Measurements from ENCODE around the gene TSPAN5.

DNA sequence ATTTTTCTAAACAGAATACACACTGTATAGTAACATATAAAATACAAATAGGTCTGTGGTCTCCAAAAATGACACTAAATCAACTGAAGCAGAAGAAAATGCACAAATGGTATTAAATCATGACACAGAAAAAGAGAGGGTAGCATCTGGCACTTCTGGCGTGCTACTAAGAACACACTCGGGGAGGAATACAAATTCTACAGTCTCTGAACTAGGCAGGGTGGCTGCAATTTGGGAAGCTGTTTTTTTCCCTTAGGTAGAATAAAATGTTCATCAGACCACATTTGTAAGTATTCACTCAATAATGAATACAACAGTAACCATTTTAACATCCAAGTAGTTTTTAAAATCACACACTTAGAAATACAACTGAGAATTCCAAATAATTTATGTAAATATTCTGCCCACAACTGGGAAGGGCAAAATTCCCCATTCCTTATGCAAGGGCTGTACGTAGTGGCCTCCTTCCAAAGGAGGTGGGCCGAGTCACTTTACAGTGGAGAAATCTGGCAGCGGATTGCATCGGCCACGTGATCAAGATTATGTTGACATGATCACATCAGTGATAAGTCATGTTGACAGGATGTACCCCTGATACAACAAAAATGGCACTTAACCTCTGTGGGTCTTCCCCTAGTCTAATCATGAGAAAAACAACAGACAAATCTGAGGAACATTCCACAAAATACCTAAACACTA lies 101.1 kb downstream of the TSPAN5 start:
- TF ChIP-seq POLR2A (IDR thresholded peaks at IDR 0.05) (no peak), POLR2AphosphoS5 (IDR thresholded peaks at IDR 0.05) (no peak)
- TF ChIP-seq, protein P1, sequence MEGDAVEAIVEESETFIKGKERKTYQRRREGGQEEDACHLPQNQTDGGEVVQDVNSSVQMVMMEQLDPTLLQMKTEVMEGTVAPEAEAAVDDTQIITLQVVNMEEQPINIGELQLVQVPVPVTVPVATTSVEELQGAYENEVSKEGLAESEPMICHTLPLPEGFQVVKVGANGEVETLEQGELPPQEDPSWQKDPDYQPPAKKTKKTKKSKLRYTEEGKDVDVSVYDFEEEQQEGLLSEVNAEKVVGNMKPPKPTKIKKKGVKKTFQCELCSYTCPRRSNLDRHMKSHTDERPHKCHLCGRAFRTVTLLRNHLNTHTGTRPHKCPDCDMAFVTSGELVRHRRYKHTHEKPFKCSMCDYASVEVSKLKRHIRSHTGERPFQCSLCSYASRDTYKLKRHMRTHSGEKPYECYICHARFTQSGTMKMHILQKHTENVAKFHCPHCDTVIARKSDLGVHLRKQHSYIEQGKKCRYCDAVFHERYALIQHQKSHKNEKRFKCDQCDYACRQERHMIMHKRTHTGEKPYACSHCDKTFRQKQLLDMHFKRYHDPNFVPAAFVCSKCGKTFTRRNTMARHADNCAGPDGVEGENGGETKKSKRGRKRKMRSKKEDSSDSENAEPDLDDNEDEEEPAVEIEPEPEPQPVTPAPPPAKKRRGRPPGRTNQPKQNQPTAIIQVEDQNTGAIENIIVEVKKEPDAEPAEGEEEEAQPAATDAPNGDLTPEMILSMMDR (IDR thresholded peaks at IDR 0.05) = no peak

Data from prostate gland (tissue), 2 donors.